Neuron (in vitro differentiated cells): ENCODE results near the gene HEXD.

Experiments
- H2AFZ ChIP-seq: one replicate; pipeline ENCODE4 v1.6.1; 2013; ENCODE audit warnings: low read depth, mild to moderate bottlenecking, inconsistent platforms, low read length, moderate library complexity
- H3K27me3 ChIP-seq: one replicate; pipeline ENCODE4 v1.6.1; 2013; ENCODE audit warnings: low read length; ENCODE audit not compliant: insufficient read depth
- H3K36me3 ChIP-seq: one replicate; pipeline ENCODE4 v1.6.1; 2013; ENCODE audit warnings: low read length; ENCODE audit not compliant: insufficient read depth
- H3K4me1 ChIP-seq: one replicate; pipeline ENCODE4 v1.6.1; 2013; ENCODE audit warnings: low read length; ENCODE audit not compliant: insufficient read depth
- H3K4me3 ChIP-seq: 2 replicates; pipeline ENCODE4 v1.5.1; 2013; ENCODE audit warnings: mild to moderate bottlenecking, low read length, moderate library complexity
- H3K9me3 ChIP-seq: one replicate; pipeline ENCODE4 v1.6.1; 2013; ENCODE audit warnings: low read length

Gene HEXD

DNA sequence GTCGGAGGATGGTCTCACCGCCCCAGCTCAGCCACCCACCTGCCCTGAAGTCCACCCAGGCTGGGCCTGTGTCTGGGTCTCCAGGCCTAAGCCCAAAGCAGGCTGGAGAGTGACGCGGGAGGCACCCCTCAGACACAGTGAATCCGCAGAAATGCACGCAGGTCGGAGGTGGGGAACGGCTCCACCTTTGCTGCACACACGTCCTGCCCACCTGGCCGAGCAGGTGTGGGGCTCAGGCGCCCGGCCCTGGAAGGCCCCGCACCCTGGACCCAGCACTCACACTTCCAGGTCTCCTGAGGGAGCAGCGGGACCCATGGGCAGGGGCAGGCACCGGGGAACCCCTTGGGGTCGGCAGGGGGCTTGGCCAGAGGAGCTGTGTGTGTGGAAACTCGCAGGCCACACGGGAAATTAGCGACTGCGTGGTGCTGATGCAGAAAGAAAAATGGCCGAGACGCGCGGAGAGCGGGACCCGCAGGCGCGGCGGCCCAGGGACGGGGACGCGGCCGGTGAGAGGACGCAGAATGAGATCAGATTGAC lies 21.8 kb downstream of the HEXD start:
- H3K4me1 ChIP-seq, result no peaks in the 10 kb centered on the region
- H3K27me3 ChIP-seq, result no peaks in the 10 kb centered on the region
- H3K9me3 ChIP-seq, result no peaks in the 10 kb centered on the region
- H3K36me3 ChIP-seq, result peaks cover 34% of the 10 kb centered on the region
- no peak overlapping the region for H2AFZ ChIP-seq
- H3K4me3 ChIP-seq, result no peak overlapping the region

DNA sequence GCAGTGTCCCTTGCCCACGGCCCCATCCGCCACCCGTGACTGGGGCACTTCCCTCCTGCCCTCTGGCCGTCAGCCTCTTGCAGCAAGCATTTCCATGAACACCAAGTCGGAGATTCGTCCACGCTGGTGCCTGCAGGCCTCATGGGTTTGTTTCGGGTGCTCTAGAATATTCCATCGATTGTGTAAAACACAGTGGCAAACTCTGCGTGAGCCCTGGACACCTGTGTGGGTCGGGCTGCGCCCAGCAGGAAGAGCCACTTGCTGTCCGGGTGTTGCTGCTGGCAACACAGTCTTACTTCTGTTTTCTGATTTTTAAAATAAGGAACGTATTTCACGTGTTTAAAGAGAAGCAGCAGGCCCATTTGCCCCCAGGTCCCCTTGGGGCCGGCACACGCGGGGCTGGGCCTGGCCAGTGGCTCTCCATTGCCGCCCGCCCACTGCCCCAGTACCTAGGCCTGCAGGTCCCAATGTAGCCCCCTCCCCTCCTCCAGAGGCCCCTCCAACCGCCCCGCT lies 22.4 kb downstream of the HEXD start:
- H3K4me3 ChIP-seq, result no peak overlapping the region
- H3K4me1 ChIP-seq, result no peaks in the 10 kb centered on the region
- no peaks in the 10 kb centered on the region for H3K9me3 ChIP-seq
- peaks cover 38% of the 10 kb centered on the region for H3K36me3 ChIP-seq
- no peaks in the 10 kb centered on the region for H3K27me3 ChIP-seq
- no peak overlapping the region for H2AFZ ChIP-seq

- Histone ChIP-seq H3K27me3 (no peaks in the 10 kb centered on the region), H3K4me3 (no peak overlapping the region), H2AFZ (no peak overlapping the region), H3K4me1 (no peaks in the 10 kb centered on the region), H3K36me3 (peaks cover 40% of the 10 kb centered on the region), H3K9me3 (no peaks in the 10 kb centered on the region)
Measured at GRCh38 chr17:82440991-82441627, 23.0 kb downstream of the HEXD start.

- Histone ChIP-seq H2AFZ (no peak overlapping the region), H3K9me3 (no peaks in the 10 kb centered on the region), H3K4me1 (no peaks in the 10 kb centered on the region), H3K36me3 (peaks cover 36% of the 10 kb centered on the region), H3K4me3 (no peak overlapping the region), H3K27me3 (no peaks in the 10 kb centered on the region)
Measured at GRCh38 chr17:82441691-82442487, 23.7 kb downstream of the HEXD start.

GRCh38 chr17:82442643-82443464 lies 24.7 kb downstream of the HEXD start:
- H3K36me3 ChIP-seq, result peaks cover 34% of the 10 kb centered on the region
- H2AFZ ChIP-seq, result no peak overlapping the region
- no peaks in the 10 kb centered on the region for H3K27me3 ChIP-seq
- H3K4me3 ChIP-seq, result no peak overlapping the region
- no peaks in the 10 kb centered on the region for H3K9me3 ChIP-seq
- no peaks in the 10 kb centered on the region for H3K4me1 ChIP-seq

GRCh38 chr17:82443465-82444283 lies 25.5 kb downstream of the HEXD start:
- Histone ChIP-seq H3K4me3 (no peak overlapping the region), H3K27me3 (no peaks in the 10 kb centered on the region), H3K4me1 (no peaks in the 10 kb centered on the region), H3K9me3 (no peaks in the 10 kb centered on the region), H3K36me3 (peaks cover 37% of the 10 kb centered on the region), H2AFZ (no peak overlapping the region)

DNA sequence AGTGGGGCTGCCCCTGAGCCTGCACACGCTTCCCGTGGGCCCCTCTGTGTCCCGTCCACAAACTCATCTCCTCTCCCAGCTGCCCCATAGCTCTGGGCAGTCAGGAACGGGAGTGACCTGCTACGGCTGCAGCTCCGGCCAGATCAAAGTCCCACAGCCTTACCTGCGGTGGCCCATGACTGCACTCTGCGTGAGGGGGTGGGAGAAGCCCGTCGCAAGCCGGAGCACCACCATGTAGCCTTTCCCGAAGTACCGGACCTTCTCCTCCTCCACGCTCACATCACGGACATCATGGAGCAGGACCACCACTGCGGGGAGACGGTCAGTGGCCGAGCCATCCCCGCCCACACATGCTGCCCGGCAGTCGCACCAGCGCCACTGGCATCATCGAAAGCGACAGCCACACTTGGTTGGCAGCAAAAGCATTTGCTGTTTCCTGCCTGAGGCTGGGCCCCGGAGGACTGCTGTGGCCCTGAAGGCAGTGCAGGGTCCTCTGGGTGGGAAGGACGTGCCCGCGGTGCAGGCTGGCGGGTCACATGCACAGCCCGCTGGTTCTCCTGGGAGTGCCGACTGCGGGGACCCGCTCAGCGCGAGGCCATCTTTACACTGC lies 26.2 kb downstream of the HEXD start:
- Histone ChIP-seq H3K4me3 (no peak overlapping the region), H3K36me3 (peaks cover 40% of the 10 kb centered on the region)

DNA sequence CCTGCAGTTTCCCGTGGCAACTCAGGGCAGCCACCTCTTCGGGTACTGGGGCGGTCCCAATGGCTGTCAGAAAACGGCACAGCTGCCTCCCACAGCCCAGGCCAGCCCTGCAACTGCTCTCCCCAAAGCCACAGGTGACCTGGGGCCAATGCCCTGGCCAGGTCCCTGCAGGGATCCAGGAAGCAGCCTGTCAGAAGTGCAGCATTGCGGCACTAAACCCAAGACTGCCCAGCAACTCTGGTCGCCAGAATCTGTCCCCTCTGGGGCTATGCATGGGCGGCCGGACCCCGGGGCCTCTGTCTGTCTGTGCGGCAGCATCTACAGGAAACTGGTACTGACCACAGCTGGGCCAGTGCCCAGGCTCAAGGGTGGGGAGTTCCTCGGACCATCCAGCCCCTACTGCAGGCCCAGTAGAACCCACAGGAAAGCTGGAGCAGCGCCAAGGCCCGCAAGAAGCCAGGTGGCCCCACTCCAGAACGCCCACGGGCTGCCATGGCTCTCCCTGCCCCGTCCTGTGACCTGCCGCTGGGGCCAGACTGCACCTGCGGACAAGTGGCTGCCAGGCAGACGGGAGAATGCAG lies 26.9 kb downstream of the HEXD start:
- Histone ChIP-seq H3K4me1 (peaks cover 9% of the 10 kb centered on the region), H3K27me3 (no peaks in the 10 kb centered on the region), H3K36me3 (peaks cover 40% of the 10 kb centered on the region), H2AFZ (no peak overlapping the region), H3K9me3 (no peaks in the 10 kb centered on the region), H3K4me3 (no peak overlapping the region)

More for the DNA sequence above, 26.2 kb downstream of the HEXD start:
- Histone ChIP-seq H3K9me3 (no peaks in the 10 kb centered on the region), H3K27me3 (no peaks in the 10 kb centered on the region), H2AFZ (no peak overlapping the region), H3K4me1 (peaks cover 3% of the 10 kb centered on the region)

GRCh38 chr17:82445542-82445941 lies 27.4 kb downstream of the HEXD start:
- Histone ChIP-seq H3K4me1 (peaks cover 10% of the 10 kb centered on the region), H3K4me3 (no peak overlapping the region), H3K36me3 (peaks cover 40% of the 10 kb centered on the region), H3K27me3 (no peaks in the 10 kb centered on the region), H3K9me3 (no peaks in the 10 kb centered on the region), H2AFZ (no peak overlapping the region)

- Histone ChIP-seq H3K9me3 (no peaks in the 10 kb centered on the region), H3K4me3 (no peak overlapping the region), H3K36me3 (peaks cover 40% of the 10 kb centered on the region), H3K4me1 (peaks cover 13% of the 10 kb centered on the region), H3K27me3 (no peaks in the 10 kb centered on the region), H2AFZ (no peak overlapping the region)
Measured at GRCh38 chr17:82446124-82446523, 28.0 kb downstream of the HEXD start.

GRCh38 chr17:82446649-82447048 lies 28.5 kb downstream of the HEXD start:
- Histone ChIP-seq H3K27me3 (no peaks in the 10 kb centered on the region), H3K36me3 (peaks cover 40% of the 10 kb centered on the region), H3K4me3 (no peak overlapping the region), H2AFZ (no peak overlapping the region), H3K9me3 (no peaks in the 10 kb centered on the region), H3K4me1 (peaks cover 16% of the 10 kb centered on the region)

- peaks cover 16% of the 10 kb centered on the region for H3K4me1 ChIP-seq
- no peaks in the 10 kb centered on the region for H3K9me3 ChIP-seq
- H3K36me3 ChIP-seq, result peaks cover 32% of the 10 kb centered on the region
- H3K27me3 ChIP-seq, result no peaks in the 10 kb centered on the region
- no peak overlapping the region for H3K4me3 ChIP-seq
- no peak overlapping the region for H2AFZ ChIP-seq
Measured at GRCh38 chr17:82447876-82448275, 29.7 kb downstream of the HEXD start.
